HepG2 (cell line): ENCODE data around the gene CARHSP1. TPM values are rescaled to one million over a fixed set of nuclear protein-coding genes. Genes with fewer than 3 reads are reported as not detected.

Source experiments
- AGO2 ChIP-seq: fragments of 200-400 bp; formaldehyde crosslinking; optimal IDR thresholded peaks from 2 replicates; pipeline ENCODE3; 2017; ENCODE audit warnings: mild to moderate bottlenecking, low read depth, low read length, moderate library complexity
- FOSL2 ChIP-seq: sonication (generic); formaldehyde crosslinking; IDR thresholded peaks from 2 replicates; pipeline ENCODE4 v1.4.0; 2020; ENCODE audit warnings: missing genetic modification reagents
- HMG20B ChIP-seq: conservative IDR thresholded peaks from 2 replicates; pipeline ENCODE4 v1.6.1; 2016; ENCODE audit warnings: missing genetic modification reagents, missing compliant biosample characterization
- NFKBIZ ChIP-seq: IDR thresholded peaks from 2 replicates; pipeline ENCODE4 v1.6.1; 2018; ENCODE audit warnings: missing genetic modification reagents, missing compliant biosample characterization
- PTBP1 ChIP-seq: fragments of 200-400 bp; formaldehyde crosslinking; IDR thresholded peaks from 2 replicates; pipeline ENCODE4 v1.6.1; 2018; ENCODE audit warnings: low read length, low read depth; ENCODE audit not compliant: poor library complexity, severe bottlenecking
- SRSF9 ChIP-seq: fragments of 200-400 bp; formaldehyde crosslinking; IDR thresholded peaks from 2 replicates; pipeline ENCODE4 v1.6.1; 2018; ENCODE audit warnings: borderline replicate concordance, mild to moderate bottlenecking, low read depth, low read length; ENCODE audit not compliant: insufficient read depth, poor library complexity, severe bottlenecking
- TCF7 ChIP-seq: sonication (generic); IDR thresholded peaks from 2 replicates; pipeline ENCODE4 v1.6.1; 2016; ENCODE audit warnings: antibody characterized with exemption, low read depth
- TSC22D2 ChIP-seq: sonication (generic); formaldehyde crosslinking; IDR thresholded peaks from 2 replicates; pipeline ENCODE4 v1.5.1; 2020; ENCODE audit warnings: missing genetic modification reagents, mild to moderate bottlenecking, borderline replicate concordance
- ZMYM3 ChIP-seq: sonication (generic); formaldehyde crosslinking; IDR thresholded peaks from 2 replicates; pipeline ENCODE4 v1.5.1; 2020; ENCODE audit warnings: mild to moderate bottlenecking, missing genetic modification reagents
- ZNF253 ChIP-seq: sonication (generic); formaldehyde crosslinking; IDR thresholded peaks from 2 replicates; pipeline ENCODE4 v1.8.0; 2022; ENCODE audit warnings: mild to moderate bottlenecking, missing genetic modification reagents, borderline replicate concordance
- ZNF260 ChIP-seq: sonication (generic); formaldehyde crosslinking; IDR thresholded peaks from 2 replicates; pipeline ENCODE4 v1.4.0; 2020; ENCODE audit warnings: missing genetic modification reagents, low read depth, mild to moderate bottlenecking, borderline replicate concordance
- ZNF383 ChIP-seq: sonication (generic); formaldehyde crosslinking; IDR thresholded peaks from 2 replicates; pipeline ENCODE4 v1.4.0; 2020; ENCODE audit warnings: missing genetic modification reagents, mild to moderate bottlenecking, borderline replicate concordance
- ZNF839 ChIP-seq: sonication (generic); formaldehyde crosslinking; IDR thresholded peaks from 2 replicates; pipeline ENCODE4 v1.4.0; 2020; ENCODE audit warnings: missing genetic modification reagents, mild to moderate bottlenecking, borderline replicate concordance
- polyA plus RNA-seq, 8 experiments: library from polyadenylated mRNA; depleted of rRNA in 3 of 8; stranded (reverse) in 7 of 8; unstranded in 1 of 8; fragments of >200 nt; fragmentation: Illumina TruSeq in 4 of 8; extraction: Trizol in 4 of 8; gene quantifications; 2 replicates each; pipeline versions ENCODE4 v1.2.1 to v1.2.3, GENCODE V29; 2011 to 2016; ENCODE audit warnings: low read depth in 4 of 8, missing spikeins in 1 of 8, mixed read lengths in 1 of 8; ENCODE audit not compliant: insufficient read depth in 1 of 8
- total RNA-seq, 5 experiments: library from RNA; depleted of rRNA; stranded (reverse); fragments of >200 nt; fragmentation: Illumina TruSeq; extraction: Trizol; gene quantifications; 2 replicates each; pipeline ENCODE4 v1.2.3, GENCODE V29; 2016; ENCODE audit warnings: low read depth in 1 of 5
- TF ChIP-seq, protein P1 (sequence below): sonication (generic); formaldehyde crosslinking; IDR thresholded peaks from 2 replicates; pipeline ENCODE4 v1.4.0; 2020; ENCODE audit warnings: mild to moderate bottlenecking, missing genetic modification reagents
- TF ChIP-seq, protein P2 (sequence below): sonication (generic); formaldehyde crosslinking; IDR thresholded peaks from 2 replicates; pipeline ENCODE4 v1.4.0; 2020; ENCODE audit warnings: missing genetic modification reagents, low read depth, mild to moderate bottlenecking, borderline replicate concordance
- TF ChIP-seq, protein P3 (sequence below): IDR thresholded peaks from 2 replicates; pipeline ENCODE4 v1.6.1; 2018; ENCODE audit warnings: missing genetic modification reagents, mild to moderate bottlenecking, missing compliant biosample characterization
- TF ChIP-seq, protein P4 (sequence below): sonication (generic); formaldehyde crosslinking; IDR thresholded peaks from 2 replicates; pipeline ENCODE4 v1.4.0; 2020; ENCODE audit warnings: missing genetic modification reagents
- TF ChIP-seq, protein P5 (sequence below): sonication (generic); formaldehyde crosslinking; IDR thresholded peaks from 2 replicates; pipeline ENCODE4 v1.8.1; 2022; ENCODE audit warnings: mild to moderate bottlenecking, missing genetic modification reagents

Gene CARHSP1
- total and polyA plus RNA-seq, 2 of the 13 experiments (the other 11 are each of a cell fraction or from before 2014, with no cell fraction given), result 173 to 345 TPM

DNA sequence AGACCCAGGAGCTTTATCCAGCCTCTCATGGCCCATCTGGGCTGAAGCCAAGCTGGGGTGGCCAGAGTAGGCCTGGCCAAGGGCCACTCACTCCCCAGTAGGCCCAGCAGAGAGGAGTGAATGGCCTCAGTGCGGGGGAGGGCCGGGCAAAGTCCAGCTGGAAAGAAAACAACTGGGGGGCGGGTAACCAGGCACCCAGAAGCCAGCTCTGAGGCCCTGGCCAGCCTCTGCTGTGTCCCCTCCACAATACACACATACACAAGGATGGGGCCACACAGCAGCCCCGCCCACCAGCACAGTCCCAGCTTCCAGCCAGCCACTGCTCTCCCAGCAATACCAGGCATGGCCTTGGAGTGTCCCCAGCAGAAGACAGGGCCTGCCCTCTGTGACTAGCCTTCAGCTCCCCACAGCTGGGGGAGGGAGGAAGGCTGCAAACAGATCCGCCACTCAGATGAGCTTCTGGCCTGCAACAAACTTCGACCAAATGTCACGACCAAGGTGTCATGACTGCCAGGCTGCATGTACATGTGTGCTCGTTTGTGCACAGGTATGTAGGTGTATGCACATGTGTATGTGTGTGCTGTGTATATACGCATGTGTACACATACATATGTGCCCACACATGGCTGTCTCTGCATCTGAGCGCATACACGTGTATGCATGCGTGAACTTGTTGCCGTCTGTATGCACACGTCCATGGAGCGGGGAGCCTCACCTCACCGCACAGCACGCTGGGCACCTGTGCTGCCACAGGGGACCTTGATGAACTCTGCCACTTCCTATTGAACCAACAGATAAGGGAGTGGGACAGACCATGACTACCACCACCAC lies 5.0 kb downstream of the CARHSP1 start (continued):
- TF ChIP-seq, protein P1, sequence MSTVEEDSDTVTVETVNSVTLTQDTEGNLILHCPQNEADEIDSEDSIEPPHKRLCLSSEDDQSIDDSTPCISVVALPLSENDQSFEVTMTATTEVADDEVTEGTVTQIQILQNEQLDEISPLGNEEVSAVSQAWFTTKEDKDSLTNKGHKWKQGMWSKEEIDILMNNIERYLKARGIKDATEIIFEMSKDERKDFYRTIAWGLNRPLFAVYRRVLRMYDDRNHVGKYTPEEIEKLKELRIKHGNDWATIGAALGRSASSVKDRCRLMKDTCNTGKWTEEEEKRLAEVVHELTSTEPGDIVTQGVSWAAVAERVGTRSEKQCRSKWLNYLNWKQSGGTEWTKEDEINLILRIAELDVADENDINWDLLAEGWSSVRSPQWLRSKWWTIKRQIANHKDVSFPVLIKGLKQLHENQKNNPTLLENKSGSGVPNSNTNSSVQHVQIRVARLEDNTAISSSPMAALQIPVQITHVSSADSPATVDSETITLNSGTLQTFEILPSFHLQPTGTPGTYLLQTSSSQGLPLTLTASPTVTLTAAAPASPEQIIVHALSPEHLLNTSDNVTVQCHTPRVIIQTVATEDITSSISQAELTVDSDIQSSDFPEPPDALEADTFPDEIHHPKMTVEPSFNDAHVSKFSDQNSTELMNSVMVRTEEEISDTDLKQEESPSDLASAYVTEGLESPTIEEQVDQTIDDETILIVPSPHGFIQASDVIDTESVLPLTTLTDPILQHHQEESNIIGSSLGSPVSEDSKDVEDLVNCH, result peak; percentile 87; the same call in 1 of the 2 replicates
- TF ChIP-seq, protein P2, sequence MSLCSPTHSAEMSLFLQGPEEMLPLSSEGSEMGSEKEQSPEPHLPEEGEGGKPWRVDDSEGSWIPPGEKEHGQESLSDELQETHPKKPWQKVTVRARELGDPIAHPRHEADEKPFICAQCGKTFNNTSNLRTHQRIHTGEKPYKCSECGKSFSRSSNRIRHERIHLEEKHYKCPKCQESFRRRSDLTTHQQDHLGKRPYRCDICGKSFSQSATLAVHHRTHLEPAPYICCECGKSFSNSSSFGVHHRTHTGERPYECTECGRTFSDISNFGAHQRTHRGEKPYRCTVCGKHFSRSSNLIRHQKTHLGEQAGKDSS (CRISPR knock-in tag), result peak; percentile 97
- peak; percentile 93 for TF ChIP-seq AGO2
- TF ChIP-seq TCF7, result no peak; the same call in 1 of the 2 replicates
- TF ChIP-seq, protein P3, sequence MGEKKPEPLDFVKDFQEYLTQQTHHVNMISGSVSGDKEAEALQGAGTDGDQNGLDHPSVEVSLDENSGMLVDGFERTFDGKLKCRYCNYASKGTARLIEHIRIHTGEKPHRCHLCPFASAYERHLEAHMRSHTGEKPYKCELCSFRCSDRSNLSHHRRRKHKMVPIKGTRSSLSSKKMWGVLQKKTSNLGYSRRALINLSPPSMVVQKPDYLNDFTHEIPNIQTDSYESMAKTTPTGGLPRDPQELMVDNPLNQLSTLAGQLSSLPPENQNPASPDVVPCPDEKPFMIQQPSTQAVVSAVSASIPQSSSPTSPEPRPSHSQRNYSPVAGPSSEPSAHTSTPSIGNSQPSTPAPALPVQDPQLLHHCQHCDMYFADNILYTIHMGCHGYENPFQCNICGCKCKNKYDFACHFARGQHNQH (CRISPR knock-in tag), result peak; percentile 100
- TF ChIP-seq ZNF839 (CRISPR knock-in tag), result peak; percentile 74
- TF ChIP-seq ZNF383 (CRISPR knock-in tag), result peak; percentile 100
- TF ChIP-seq PTBP1, result peak; percentile 42
- peak; percentile 91 for TF ChIP-seq NFKBIZ (CRISPR knock-in tag)
- peak; percentile 79; the same call in 1 of the 2 replicates for TF ChIP-seq HMG20B
- TF ChIP-seq FOSL2, result peak; percentile 79
- TF ChIP-seq, protein P4, sequence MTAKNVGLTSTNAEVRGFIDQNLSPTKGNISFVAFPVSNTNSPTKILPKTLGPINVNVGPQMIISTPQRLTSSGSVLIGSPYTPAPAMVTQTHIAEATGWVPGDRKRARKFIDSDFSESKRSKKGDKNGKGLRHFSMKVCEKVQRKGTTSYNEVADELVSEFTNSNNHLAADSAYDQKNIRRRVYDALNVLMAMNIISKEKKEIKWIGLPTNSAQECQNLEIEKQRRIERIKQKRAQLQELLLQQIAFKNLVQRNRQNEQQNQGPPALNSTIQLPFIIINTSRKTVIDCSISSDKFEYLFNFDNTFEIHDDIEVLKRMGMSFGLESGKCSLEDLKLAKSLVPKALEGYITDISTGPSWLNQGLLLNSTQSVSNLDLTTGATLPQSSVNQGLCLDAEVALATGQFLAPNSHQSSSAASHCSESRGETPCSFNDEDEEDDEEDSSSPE, result peak; percentile 60
- peak; percentile 53 for TF ChIP-seq TSC22D2 (CRISPR knock-in tag)
- TF ChIP-seq ZMYM3 (CRISPR knock-in tag), result peak; percentile 93
- TF ChIP-seq, protein P5, sequence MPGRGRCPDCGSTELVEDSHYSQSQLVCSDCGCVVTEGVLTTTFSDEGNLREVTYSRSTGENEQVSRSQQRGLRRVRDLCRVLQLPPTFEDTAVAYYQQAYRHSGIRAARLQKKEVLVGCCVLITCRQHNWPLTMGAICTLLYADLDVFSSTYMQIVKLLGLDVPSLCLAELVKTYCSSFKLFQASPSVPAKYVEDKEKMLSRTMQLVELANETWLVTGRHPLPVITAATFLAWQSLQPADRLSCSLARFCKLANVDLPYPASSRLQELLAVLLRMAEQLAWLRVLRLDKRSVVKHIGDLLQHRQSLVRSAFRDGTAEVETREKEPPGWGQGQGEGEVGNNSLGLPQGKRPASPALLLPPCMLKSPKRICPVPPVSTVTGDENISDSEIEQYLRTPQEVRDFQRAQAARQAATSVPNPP (CRISPR knock-in tag), result peak; percentile 98
- peak; percentile 46; the same call in 1 of the 2 replicates for TF ChIP-seq ZNF253 (CRISPR knock-in tag)
- no peak for TF ChIP-seq SRSF9
- TF ChIP-seq ZNF260 (CRISPR knock-in tag), result no peak; the same call in 1 of the 2 replicates
